ENCODE data around the gene PHF5A.
A peak's percentile ranks its signal among the peaks of the same experiment; 100 is the strongest.

PHF5A gene

GRCh38 chr22:41447435-41448188, 20.9 kb downstream of the PHF5A start:
- no peak for TF ChIP-seq CTCF (IDR thresholded peaks at IDR 0.05; ENCODE audit: insufficient read depth, low read depth, low read length, missing control alignments)
- DNase-seq (ENCODE audit: low read depth) = peak; percentile 73
- peak overlapping the region; percentile 82 for H3K4me3 ChIP-seq (ENCODE audit: low read depth, low read length)

- peak; percentile 98 for DNase-seq (ENCODE audit: low read depth)
- TF ChIP-seq CTCF (IDR thresholded peaks at IDR 0.05; ENCODE audit: insufficient read depth, low read depth, low read length, missing control alignments) = no peak
- peak within 1 kb of the TSS; percentile 82 for H3K4me3 ChIP-seq (ENCODE audit: low read depth, low read length)
Observed at GRCh38 chr22:41446639-41447434, 21.7 kb downstream of the PHF5A start, which contains the start of gene TOB2. TSS of gene TOB2 (minus strand) at chr22:41446801. CDS start at chr22:41437345, 9,456 bp downstream.

- peak overlapping the region; percentile 82 for H3K4me3 ChIP-seq (ENCODE audit: low read depth, low read length)
- DNase-seq (ENCODE audit: low read depth) = no peak
- no peak for TF ChIP-seq CTCF (IDR thresholded peaks at IDR 0.05; ENCODE audit: insufficient read depth, low read depth, low read length, missing control alignments)
Observed at GRCh38 chr22:41446057-41446501, 22.4 kb downstream of the PHF5A start.

- DNase-seq (ENCODE audit: low read depth) = peak; percentile 38
- H3K4me3 ChIP-seq (ENCODE audit: low read depth, low read length) = peak overlapping the region; percentile 82
- no peak for TF ChIP-seq CTCF (IDR thresholded peaks at IDR 0.05; ENCODE audit: insufficient read depth, low read depth, low read length, missing control alignments)
Observed at GRCh38 chr22:41445129-41446056, 23.1 kb downstream of the PHF5A start.

GRCh38 chr22:41444360-41445128, 23.9 kb downstream of the PHF5A start:
- H3K4me3 ChIP-seq (ENCODE audit: low read depth, low read length) = peak overlapping the region; percentile 82
- DNase-seq (ENCODE audit: low read depth) = peak; percentile 95
- TF ChIP-seq CTCF (IDR thresholded peaks at IDR 0.05; ENCODE audit: insufficient read depth, low read depth, low read length, missing control alignments) = no peak
